Measurements from ENCODE around the gene ZNF804B.

The ZNF804B gene

DNA sequence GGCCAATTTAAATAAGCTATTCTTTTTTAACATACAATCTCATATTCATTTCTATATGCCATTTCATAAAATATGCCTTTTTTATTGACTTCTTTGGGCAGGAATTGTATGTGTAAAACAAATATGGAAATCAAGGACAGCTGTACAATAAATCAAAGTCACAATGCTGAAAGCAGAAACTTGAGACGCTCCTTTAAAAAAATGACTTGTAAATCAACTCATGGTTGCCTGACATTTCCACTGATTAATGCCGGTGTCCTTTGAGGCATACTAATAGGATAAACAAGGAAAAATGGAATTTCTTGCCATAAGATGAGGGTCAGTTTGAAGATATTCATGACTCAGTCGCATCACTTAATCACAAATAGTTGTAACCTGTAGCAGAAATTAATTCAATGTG, 283.4 kb downstream of the ZNF804B start:
- TF ChIP-seq POU2F2 (IDR thresholded peaks at IDR 0.05; ENCODE audit: low read depth, low read length) (no peak), TAF1 (IDR thresholded peaks at IDR 0.05; ENCODE audit: low read depth, low read length) (no peak), SPI1 (IDR thresholded peaks at IDR 0.05; ENCODE audit: low read depth, low read length) (no peak), POLR2A (IDR thresholded peaks at IDR 0.05; ENCODE audit: low read depth, low read length) (no peak), POLR2AphosphoS5 (IDR thresholded peaks at IDR 0.05; ENCODE audit: low read depth, low read length) (no peak), PAX5 (IDR thresholded peaks at IDR 0.05; ENCODE audit: insufficient read depth, low read length, severe bottlenecking) (no peak)
- FAIRE-seq (no peak), DNase-seq (ENCODE audit: insufficient read length, low spot score) (no peak)

GRCh38 chr7:89049043-89049442, 289.5 kb downstream of the ZNF804B start:
- TF ChIP-seq POU2F2 (IDR thresholded peaks at IDR 0.05; ENCODE audit: low read depth, low read length), result no peak
- no peak for TF ChIP-seq POLR2AphosphoS5 (IDR thresholded peaks at IDR 0.05; ENCODE audit: low read depth, low read length)
- no peak for TF ChIP-seq POLR2A (IDR thresholded peaks at IDR 0.05; ENCODE audit: low read depth, low read length)
- no peak for TF ChIP-seq TAF1 (IDR thresholded peaks at IDR 0.05; ENCODE audit: low read depth, low read length)
- no peak for TF ChIP-seq SPI1 (IDR thresholded peaks at IDR 0.05; ENCODE audit: low read depth, low read length)
- TF ChIP-seq PAX5 (IDR thresholded peaks at IDR 0.05; ENCODE audit: insufficient read depth, low read length, severe bottlenecking), result no peak
- FAIRE-seq (no peak), DNase-seq (ENCODE audit: insufficient read length, low spot score) (no peak)

DNA sequence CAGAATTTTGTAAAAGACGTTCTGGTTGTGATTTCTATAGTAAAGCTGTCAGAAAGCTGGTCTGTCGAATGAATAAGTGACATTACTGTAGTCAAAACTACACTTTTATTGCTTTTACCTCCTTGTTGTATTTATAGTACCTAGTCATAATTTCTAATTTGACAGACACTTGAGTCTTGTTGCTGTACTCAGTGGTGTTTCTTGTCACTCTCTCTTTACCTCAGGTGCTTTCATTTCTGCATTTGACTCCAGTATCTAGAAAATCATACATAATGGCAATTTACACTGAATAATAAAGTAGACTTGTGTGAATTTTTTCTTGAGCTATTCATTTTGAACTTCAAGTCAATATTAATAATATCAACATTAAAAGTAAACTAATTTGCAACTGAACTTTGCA, 293.6 kb downstream of the ZNF804B start:
- no peak for DNase-seq (ENCODE audit: insufficient read length, low spot score)
- no peak for TF ChIP-seq POU2F2 (IDR thresholded peaks at IDR 0.05; ENCODE audit: low read depth, low read length)
- TF ChIP-seq TAF1 (IDR thresholded peaks at IDR 0.05; ENCODE audit: low read depth, low read length), result no peak
- TF ChIP-seq SPI1 (IDR thresholded peaks at IDR 0.05; ENCODE audit: low read depth, low read length), result no peak
- no peak for TF ChIP-seq PAX5 (IDR thresholded peaks at IDR 0.05; ENCODE audit: insufficient read depth, low read length, severe bottlenecking)
- no peak for TF ChIP-seq POLR2AphosphoS5 (IDR thresholded peaks at IDR 0.05; ENCODE audit: low read depth, low read length)
- no peak for TF ChIP-seq POLR2A (IDR thresholded peaks at IDR 0.05; ENCODE audit: low read depth, low read length)
- FAIRE-seq, result no peak

DNA sequence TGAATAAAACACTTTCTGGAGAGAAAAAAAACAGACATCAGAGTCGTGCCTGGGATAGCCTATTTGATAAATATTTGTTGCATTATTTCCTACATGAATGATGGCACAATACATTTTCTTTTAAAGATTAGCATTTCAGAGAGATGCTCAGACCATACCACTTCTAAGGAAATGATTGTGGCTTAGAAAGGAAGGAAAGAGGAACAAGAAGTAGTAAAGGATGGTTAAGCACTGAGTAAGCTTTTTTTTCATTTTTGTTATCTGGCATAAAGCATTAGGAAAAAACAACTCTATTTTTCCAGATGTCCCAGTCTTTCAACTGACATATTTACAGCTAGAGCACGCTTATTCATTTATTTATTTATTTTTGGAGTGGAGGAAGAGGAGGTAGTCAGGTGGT, 294.9 kb downstream of the ZNF804B start:
- FAIRE-seq (no peak), DNase-seq (ENCODE audit: insufficient read length, low spot score) (no peak)
- no peak for TF ChIP-seq SPI1 (IDR thresholded peaks at IDR 0.05; ENCODE audit: low read depth, low read length)
- no peak for TF ChIP-seq TAF1 (IDR thresholded peaks at IDR 0.05; ENCODE audit: low read depth, low read length)
- TF ChIP-seq POLR2A (IDR thresholded peaks at IDR 0.05; ENCODE audit: low read depth, low read length), result no peak
- TF ChIP-seq POLR2AphosphoS5 (IDR thresholded peaks at IDR 0.05; ENCODE audit: low read depth, low read length), result no peak
- TF ChIP-seq PAX5 (IDR thresholded peaks at IDR 0.05; ENCODE audit: insufficient read depth, low read length, severe bottlenecking), result no peak
- TF ChIP-seq POU2F2 (IDR thresholded peaks at IDR 0.05; ENCODE audit: low read depth, low read length), result no peak

- DNase-seq (ENCODE audit: insufficient read length, low spot score) (no peak), FAIRE-seq (no peak)
- TF ChIP-seq POLR2A (IDR thresholded peaks at IDR 0.05; ENCODE audit: low read depth, low read length), result no peak
- TF ChIP-seq POLR2AphosphoS5 (IDR thresholded peaks at IDR 0.05; ENCODE audit: low read depth, low read length), result no peak
- TF ChIP-seq PAX5 (IDR thresholded peaks at IDR 0.05; ENCODE audit: insufficient read depth, low read length, severe bottlenecking), result no peak
- TF ChIP-seq TAF1 (IDR thresholded peaks at IDR 0.05; ENCODE audit: low read depth, low read length), result no peak
- no peak for TF ChIP-seq SPI1 (IDR thresholded peaks at IDR 0.05; ENCODE audit: low read depth, low read length)
- no peak for TF ChIP-seq POU2F2 (IDR thresholded peaks at IDR 0.05; ENCODE audit: low read depth, low read length)
Measured at GRCh38 chr7:89060234-89060633, 300.7 kb downstream of the ZNF804B start.

DNA sequence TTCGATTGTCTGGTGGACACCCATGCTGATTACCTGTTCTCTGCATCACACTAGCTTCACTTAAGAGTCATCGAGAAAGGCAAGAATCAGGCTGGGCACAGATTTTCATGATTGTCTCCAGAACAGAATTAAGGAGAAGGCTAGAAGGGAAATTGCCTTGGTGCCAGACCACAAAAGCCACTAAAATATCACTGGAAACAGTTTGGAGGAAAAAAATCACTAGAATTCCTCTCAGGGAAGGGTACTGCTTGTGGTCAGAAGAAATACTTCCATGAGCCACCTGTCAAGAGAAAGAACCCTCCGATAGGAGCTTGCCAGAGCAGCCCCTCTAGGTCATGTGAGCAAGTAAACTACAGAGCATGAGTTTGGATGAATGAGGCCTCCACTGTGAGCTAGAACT, 305.3 kb downstream of the ZNF804B start:
- TF ChIP-seq TAF1 (IDR thresholded peaks at IDR 0.05; ENCODE audit: low read depth, low read length) (no peak), POLR2AphosphoS5 (IDR thresholded peaks at IDR 0.05; ENCODE audit: low read depth, low read length) (no peak), POU2F2 (IDR thresholded peaks at IDR 0.05; ENCODE audit: low read depth, low read length) (no peak), SPI1 (IDR thresholded peaks at IDR 0.05; ENCODE audit: low read depth, low read length) (no peak), PAX5 (IDR thresholded peaks at IDR 0.05; ENCODE audit: insufficient read depth, low read length, severe bottlenecking) (no peak), POLR2A (IDR thresholded peaks at IDR 0.05; ENCODE audit: low read depth, low read length) (no peak)
- FAIRE-seq, result no peak
- DNase-seq (ENCODE audit: insufficient read length, low spot score), result no peak

DNA sequence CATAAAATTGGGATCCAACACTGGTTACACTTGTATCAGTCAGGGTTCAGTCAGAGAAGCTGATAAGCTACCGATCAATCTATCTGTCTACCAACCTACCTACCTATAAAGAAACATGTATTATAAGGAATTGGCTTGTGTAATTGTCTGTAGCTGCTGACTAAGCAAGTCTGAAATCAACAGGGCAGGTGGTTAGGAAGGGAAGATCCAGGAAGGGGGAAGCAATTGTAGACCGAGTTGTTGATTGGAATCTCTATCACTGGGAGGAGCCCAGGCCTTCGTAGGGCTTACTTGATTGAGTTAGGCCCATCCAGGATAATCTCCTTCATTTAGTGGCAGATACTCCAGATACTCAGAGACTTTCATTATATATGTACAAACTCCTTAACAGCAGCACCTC, 307.5 kb downstream of the ZNF804B start:
- DNase-seq (ENCODE audit: insufficient read length, low spot score), result no peak
- FAIRE-seq, result no peak
- TF ChIP-seq SPI1 (IDR thresholded peaks at IDR 0.05; ENCODE audit: low read depth, low read length) (no peak), POU2F2 (IDR thresholded peaks at IDR 0.05; ENCODE audit: low read depth, low read length) (no peak), POLR2AphosphoS5 (IDR thresholded peaks at IDR 0.05; ENCODE audit: low read depth, low read length) (no peak), PAX5 (IDR thresholded peaks at IDR 0.05; ENCODE audit: insufficient read depth, low read length, severe bottlenecking) (no peak), POLR2A (IDR thresholded peaks at IDR 0.05; ENCODE audit: low read depth, low read length) (no peak), TAF1 (IDR thresholded peaks at IDR 0.05; ENCODE audit: low read depth, low read length) (no peak)

DNA sequence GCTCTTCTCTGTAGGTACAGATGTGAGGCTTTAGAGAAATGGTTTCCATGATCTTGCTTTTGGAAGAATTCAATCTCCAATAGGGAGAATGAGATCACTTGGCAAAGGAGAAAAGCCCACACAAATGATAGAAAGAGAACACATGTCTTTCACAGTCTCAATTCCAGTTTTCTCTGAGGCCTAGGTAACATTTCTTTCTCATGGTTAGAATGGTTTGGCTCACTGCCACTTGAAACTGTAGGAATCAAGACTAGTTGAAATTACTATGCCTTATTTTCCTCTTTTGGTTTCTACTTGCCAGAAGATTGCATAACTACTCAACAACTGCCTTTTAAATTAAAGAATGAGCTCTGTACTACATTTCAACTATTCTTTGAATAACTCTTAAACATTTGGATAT, 312.6 kb downstream of the ZNF804B start:
- FAIRE-seq, result no peak
- DNase-seq (ENCODE audit: insufficient read length, low spot score), result no peak
- TF ChIP-seq POLR2A (IDR thresholded peaks at IDR 0.05; ENCODE audit: low read depth, low read length) (no peak), POLR2AphosphoS5 (IDR thresholded peaks at IDR 0.05; ENCODE audit: low read depth, low read length) (no peak)

DNA sequence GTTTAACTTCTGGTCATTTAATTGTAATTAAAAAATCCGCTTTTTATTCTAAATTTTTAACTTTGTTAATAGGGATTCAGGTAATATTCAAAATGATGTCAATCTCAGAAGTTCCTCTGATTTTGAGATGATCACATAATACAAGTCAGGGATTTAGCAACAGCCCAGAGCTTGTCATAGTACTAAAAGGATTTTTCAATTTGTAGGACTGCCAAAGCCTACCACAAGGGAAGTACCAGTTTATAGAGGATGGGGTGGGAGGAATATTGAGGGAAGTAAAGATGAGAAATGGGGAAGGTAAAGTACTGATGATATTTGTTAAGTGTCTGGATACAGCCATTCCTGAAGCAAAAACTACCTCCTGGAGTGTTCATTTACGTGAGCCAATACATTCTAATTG, 314.3 kb downstream of the ZNF804B start:
- no peak for FAIRE-seq
- TF ChIP-seq TAF1 (IDR thresholded peaks at IDR 0.05; ENCODE audit: low read depth, low read length) (no peak), POLR2AphosphoS5 (IDR thresholded peaks at IDR 0.05; ENCODE audit: low read depth, low read length) (no peak), POLR2A (IDR thresholded peaks at IDR 0.05; ENCODE audit: low read depth, low read length) (no peak), SPI1 (IDR thresholded peaks at IDR 0.05; ENCODE audit: low read depth, low read length) (no peak), POU2F2 (IDR thresholded peaks at IDR 0.05; ENCODE audit: low read depth, low read length) (no peak), PAX5 (IDR thresholded peaks at IDR 0.05; ENCODE audit: insufficient read depth, low read length, severe bottlenecking) (no peak)
- DNase-seq (ENCODE audit: insufficient read length, low spot score), result no peak

GRCh38 chr7:89077992-89078391, 318.5 kb downstream of the ZNF804B start:
- FAIRE-seq, result no peak
- TF ChIP-seq POLR2A (IDR thresholded peaks at IDR 0.05; ENCODE audit: low read depth, low read length) (no peak), SPI1 (IDR thresholded peaks at IDR 0.05; ENCODE audit: low read depth, low read length) (no peak), POU2F2 (IDR thresholded peaks at IDR 0.05; ENCODE audit: low read depth, low read length) (no peak), PAX5 (IDR thresholded peaks at IDR 0.05; ENCODE audit: insufficient read depth, low read length, severe bottlenecking) (no peak), TAF1 (IDR thresholded peaks at IDR 0.05; ENCODE audit: low read depth, low read length) (no peak), POLR2AphosphoS5 (IDR thresholded peaks at IDR 0.05; ENCODE audit: low read depth, low read length) (no peak)
- DNase-seq (ENCODE audit: insufficient read length, low spot score), result no peak

All from GM12891 (cell line).